HepG2 (cell line): ENCODE measurements around the gene KCTD6.

ENCODE experiments used
- BHLHE40 ChIP-seq: IDR thresholded peaks from 2 replicates; pipeline ENCODE4 v1.6.1; 2011; ENCODE audit warnings: low read length, improper control_type of control experiment
- BRCA1 ChIP-seq: sonication (generic); formaldehyde crosslinking; IDR thresholded peaks from 2 replicates; pipeline ENCODE4 v1.4.0; 2020; ENCODE audit warnings: missing genetic modification reagents
- ESRRA ChIP-seq: sonication (generic); formaldehyde crosslinking; IDR thresholded peaks from 2 replicates; pipeline ENCODE4 v1.5.1; 2020; ENCODE audit warnings: mild to moderate bottlenecking, low read depth, missing genetic modification reagents
- KLF11 ChIP-seq: IDR thresholded peaks from 2 replicates; pipeline ENCODE4 v1.6.1; 2016; ENCODE audit warnings: missing compliant biosample characterization
- SMAD1 ChIP-seq: sonication (generic); formaldehyde crosslinking; IDR thresholded peaks from 2 replicates; pipeline ENCODE4 v1.4.0; 2020; ENCODE audit warnings: missing genetic modification reagents, low read depth, mild to moderate bottlenecking, borderline replicate concordance
- TF ChIP-seq, protein P1 (sequence below): sonication (generic); formaldehyde crosslinking; IDR thresholded peaks from 2 replicates; pipeline ENCODE4 v1.5.0; 2020; ENCODE audit warnings: mild to moderate bottlenecking, missing genetic modification reagents, moderate library complexity
- TF ChIP-seq, protein P2 (sequence below): IDR thresholded peaks from 2 replicates; pipeline ENCODE4 v1.6.1; 2016; ENCODE audit warnings: missing compliant biosample characterization, missing genetic modification reagents, borderline replicate concordance
- TF ChIP-seq, protein P3 (sequence below), 2 experiments: sonication (generic) in 1 of 2; formaldehyde crosslinking in 1 of 2; IDR thresholded peaks; 2 replicates each; pipeline versions ENCODE4 v1.4.0 to v1.6.1; 2018 to 2020; ENCODE audit warnings: missing genetic modification reagents in 2 of 2, borderline replicate concordance in 1 of 2, low read depth in 1 of 2, mild to moderate bottlenecking in 1 of 2, missing biosample characterization in 1 of 2

DNA sequence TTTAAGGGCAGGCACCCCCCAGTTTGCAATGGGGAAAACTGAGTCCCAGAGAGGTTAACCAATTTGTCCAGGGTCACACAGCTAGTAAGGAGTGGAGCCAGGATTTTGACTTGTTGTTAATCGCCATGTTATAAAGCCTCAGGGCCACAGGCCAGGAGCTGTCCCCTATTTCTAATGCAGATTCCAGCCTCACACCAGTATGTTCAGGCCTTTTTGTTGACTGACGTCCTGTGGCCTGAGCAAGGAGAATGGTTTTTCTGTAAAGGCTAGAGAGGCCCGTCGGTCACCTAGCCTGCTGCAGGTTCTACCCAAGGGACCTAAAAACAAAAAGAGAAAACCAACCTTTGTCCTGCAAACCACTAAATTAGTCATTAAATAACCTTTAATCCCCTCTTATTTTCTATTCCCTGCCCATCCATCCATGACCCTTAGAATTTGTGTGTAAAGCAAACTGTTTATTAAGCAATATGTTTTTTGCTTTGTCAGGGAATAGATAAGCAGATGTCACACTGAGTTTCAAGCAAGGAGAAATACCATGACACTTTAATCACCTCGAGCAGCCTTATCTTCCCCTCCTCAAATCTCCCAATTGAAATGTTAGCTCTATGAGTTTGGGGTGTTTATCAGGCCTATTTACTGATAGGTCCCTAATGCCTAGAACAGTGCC, 31.0 kb downstream of the KCTD6 start:
- TF ChIP-seq KLF11 (CRISPR knock-in tag) (no peak), BHLHE40 (no peak), SMAD1 (CRISPR knock-in tag) (no peak), BRCA1 (CRISPR knock-in tag) (no peak), ESRRA (CRISPR knock-in tag) (no peak)
- TF ChIP-seq, protein P1, sequence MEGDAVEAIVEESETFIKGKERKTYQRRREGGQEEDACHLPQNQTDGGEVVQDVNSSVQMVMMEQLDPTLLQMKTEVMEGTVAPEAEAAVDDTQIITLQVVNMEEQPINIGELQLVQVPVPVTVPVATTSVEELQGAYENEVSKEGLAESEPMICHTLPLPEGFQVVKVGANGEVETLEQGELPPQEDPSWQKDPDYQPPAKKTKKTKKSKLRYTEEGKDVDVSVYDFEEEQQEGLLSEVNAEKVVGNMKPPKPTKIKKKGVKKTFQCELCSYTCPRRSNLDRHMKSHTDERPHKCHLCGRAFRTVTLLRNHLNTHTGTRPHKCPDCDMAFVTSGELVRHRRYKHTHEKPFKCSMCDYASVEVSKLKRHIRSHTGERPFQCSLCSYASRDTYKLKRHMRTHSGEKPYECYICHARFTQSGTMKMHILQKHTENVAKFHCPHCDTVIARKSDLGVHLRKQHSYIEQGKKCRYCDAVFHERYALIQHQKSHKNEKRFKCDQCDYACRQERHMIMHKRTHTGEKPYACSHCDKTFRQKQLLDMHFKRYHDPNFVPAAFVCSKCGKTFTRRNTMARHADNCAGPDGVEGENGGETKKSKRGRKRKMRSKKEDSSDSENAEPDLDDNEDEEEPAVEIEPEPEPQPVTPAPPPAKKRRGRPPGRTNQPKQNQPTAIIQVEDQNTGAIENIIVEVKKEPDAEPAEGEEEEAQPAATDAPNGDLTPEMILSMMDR (CRISPR knock-in tag): no peak
- TF ChIP-seq, protein P2, sequence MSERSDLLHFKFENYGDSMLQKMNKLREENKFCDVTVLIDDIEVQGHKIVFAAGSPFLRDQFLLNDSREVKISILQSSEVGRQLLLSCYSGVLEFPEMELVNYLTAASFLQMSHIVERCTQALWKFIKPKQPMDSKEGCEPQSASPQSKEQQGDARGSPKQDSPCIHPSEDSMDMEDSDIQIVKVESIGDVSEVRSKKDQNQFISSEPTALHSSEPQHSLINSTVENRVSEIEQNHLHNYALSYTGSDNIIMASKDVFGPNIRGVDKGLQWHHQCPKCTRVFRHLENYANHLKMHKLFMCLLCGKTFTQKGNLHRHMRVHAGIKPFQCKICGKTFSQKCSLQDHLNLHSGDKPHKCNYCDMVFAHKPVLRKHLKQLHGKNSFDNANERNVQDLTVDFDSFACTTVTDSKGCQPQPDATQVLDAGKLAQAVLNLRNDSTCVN (CRISPR knock-in tag): no peak
- TF ChIP-seq, protein P3, sequence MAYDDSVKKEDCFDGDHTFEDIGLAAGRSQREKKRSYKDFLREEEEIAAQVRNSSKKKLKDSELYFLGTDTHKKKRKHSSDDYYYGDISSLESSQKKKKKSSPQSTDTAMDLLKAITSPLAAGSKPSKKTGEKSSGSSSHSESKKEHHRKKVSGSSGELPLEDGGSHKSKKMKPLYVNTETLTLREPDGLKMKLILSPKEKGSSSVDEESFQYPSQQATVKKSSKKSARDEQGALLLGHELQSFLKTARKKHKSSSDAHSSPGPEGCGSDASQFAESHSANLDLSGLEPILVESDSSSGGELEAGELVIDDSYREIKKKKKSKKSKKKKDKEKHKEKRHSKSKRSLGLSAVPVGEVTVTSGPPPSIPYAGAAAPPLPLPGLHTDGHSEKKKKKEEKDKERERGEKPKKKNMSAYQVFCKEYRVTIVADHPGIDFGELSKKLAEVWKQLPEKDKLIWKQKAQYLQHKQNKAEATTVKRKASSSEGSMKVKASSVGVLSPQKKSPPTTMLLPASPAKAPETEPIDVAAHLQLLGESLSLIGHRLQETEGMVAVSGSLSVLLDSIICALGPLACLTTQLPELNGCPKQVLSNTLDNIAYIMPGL (CRISPR knock-in tag; IDR thresholded peaks at IDR 0.05; ENCODE audit: borderline replicate concordance in 1 of 2, low read depth in 1 of 2): no peak
